ENCODE results near the gene HOXA13.

HOXA13 gene

DNA sequence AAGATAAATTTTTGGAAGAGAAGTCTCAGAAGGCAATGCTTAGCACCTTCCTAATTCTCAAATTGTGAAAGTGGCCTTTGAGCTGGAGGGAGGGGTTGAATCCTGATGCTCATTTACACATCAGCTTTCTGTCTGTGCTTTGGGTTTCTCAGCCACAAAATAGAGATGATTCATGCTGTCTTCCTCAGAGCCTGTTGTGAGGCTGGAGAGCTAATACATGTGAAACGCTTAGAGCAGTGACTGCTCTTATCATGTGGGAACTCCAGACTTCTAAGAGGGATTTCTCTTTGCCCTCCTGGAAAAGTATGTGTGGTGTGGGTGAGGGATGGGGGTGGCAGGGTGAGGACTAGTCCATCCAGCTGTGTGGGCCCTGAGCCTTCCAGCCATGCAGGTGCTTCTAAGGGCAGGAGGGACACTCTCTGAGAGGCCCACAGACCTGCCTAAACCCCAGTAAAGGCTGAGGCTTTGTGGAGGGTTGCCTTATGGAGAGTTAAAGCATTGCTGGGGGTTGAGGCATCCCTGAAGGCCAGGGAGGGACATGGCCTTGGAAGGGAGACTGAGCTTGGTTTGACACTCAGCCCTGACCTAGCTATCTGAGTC is 37.9 kb upstream of the HOXA13 start:
- DNase-seq (ENCODE audit: low read depth in 3 of 3, low spot score in 1 of 3) = no peak

GRCh38 chr7:27235387-27236311 is 35.8 kb upstream of the HOXA13 start:
- DNase-seq (ENCODE audit: low read depth in 3 of 3, low spot score in 1 of 3) = no peak

GRCh38 chr7:27229448-27229847 is 29.6 kb upstream of the HOXA13 start:
- no peak for DNase-seq (ENCODE audit: low read depth in 3 of 3, low spot score in 1 of 3)

DNA sequence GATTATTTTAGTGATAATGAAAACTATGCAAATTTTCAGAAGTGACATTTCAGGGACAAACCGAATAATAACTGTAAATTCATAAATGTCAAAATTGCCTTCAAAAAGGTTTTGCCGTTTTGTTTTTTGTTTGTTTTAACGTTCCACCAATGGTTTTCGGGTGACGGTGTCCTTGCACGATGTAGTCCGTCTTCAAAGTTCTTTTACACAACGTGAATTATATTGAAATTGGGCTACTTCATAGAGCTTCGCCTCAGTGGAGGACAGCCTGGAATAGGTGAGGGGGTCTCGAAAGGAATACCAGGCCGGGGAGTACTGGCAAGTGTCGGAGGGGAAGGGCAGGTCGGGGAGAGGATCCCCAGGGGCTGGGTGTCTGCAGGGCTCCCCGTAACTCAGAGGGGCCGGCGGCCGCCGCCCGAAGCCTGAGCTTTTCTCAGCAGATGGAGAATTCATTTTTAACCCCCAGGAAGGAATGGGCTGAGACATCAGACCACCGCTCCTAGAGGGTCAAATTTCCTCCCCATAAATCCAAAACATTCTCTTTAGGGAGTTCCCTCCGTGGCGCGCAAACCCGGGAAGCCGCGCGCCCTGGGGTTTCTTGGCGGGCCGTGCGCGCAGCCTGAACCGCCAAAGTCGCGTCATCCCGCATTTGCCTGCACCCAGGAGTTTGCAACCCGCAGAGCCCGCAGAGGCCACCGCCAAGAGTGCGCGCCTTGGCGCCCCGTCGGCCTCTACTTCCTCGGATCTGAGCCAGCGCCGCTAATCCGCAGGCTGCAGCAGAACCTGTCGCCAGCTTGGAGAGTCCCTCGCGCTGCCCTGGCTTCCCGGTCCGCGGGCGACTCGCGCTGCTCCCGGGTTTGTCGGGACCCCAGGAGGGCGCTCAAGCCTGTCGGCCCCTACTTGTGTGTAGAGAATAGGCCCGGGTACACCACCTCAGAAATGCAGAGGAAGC is 25.4 kb upstream of the HOXA13 start:
- DNase-seq (ENCODE audit: low read depth in 3 of 3, low spot score in 1 of 3) = no peak

DNA sequence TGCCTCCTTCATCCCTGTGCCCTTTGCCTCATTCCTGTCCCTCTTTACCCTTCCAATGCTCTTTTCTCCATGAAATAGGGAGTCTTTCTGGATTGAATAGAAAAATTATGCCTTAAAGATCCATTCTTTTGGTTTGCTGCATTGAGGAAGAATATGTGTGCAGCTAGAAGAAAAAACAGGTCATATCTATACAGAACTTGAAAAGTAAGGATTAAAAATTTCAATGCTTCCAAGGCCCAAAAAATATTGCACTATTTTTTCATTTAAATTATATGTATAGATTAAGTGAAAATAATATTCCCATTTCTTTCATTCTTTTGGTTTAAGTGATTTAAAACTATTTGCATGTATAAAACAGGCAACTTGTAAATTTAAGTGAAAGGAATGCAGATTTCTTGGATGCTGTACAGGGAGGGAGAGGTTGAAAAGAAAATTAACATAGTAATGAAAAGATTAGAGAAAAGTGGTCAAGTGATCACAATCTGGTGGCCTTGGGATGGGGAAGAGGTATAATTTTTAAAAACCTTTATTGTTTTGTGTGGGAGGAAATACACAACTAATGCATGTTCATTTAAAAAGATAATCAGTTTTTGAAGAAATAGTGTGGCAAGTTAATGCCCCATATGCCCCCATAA is 24.2 kb upstream of the HOXA13 start:
- no peak for DNase-seq (ENCODE audit: low read depth in 3 of 3, low spot score in 1 of 3)

GRCh38 chr7:27221201-27221797 is 21.4 kb upstream of the HOXA13 start:
- DNase-seq (ENCODE audit: low read depth in 3 of 3, low spot score in 1 of 3) = no peak

DNA sequence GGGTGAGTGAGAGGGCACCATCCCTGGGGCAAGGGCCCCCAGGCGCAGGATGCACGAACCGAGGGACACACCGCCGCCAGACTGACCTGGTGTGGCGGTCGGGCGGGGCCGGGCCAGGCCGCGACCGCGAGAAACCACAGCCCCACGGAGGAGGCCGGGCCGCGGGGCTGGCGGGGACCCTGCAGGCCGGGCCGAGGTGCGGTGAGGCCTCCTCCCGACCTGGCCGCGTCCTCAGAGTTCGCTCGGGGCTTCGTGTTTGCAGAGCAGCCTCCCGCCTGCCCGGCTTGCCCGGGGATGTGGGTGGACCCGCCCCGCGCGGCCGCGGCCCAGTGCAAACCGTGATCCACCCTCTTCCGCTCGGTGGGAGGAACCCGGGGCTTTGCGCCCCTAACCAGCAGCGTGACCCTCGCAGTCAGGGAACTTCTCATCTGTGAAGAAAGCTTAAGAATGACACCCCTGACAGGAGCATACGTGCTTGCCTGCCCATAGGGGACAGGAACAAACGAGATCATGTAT is 20.6 kb upstream of the HOXA13 start:
- no peak for DNase-seq (ENCODE audit: low read depth in 3 of 3, low spot score in 1 of 3)

- DNase-seq (ENCODE audit: low read depth in 3 of 3, low spot score in 1 of 3) = no peak
Observed at GRCh38 chr7:27219821-27220220, 19.9 kb upstream of the HOXA13 start.

- no peak for DNase-seq (ENCODE audit: low read depth in 3 of 3, low spot score in 1 of 3)
Observed at GRCh38 chr7:27217951-27218350, 18.1 kb upstream of the HOXA13 start.

- no peak for DNase-seq (ENCODE audit: low read depth in 3 of 3, low spot score in 1 of 3)
Observed at GRCh38 chr7:27215356-27215755, 15.5 kb upstream of the HOXA13 start.

DNA sequence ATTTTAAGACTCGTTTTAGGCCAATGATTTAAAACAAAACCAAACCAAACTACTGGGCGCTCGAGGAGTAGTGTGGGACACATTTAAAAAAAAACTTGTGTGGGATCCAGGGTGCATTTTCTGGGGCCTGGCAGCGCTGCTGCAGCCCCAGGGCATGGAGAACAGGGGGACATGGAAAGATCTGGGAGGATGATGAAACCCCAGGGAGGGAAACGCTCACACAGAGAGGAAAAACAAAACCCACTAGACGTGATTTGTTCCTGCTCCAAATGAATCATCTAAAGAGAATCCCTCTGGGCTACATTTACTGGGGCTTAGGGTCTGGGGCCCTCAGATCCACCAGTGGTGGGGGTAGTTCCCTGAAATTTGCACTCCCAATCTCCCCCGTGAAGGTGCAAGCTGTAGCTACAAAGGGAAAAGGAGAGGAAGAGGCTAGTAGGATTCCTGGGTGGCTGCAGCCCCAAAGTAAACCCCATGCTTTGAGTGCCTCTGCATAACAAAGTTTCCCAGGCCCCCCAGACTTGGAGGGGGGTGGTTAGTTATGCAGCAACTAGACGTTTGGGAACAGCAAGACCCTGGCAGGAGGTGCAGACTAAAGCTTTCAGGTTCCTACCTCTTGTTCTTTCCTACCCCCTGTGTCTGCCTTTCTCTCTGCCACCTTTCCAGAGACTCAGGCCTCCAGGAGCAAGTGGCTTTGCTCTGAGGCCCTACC is 14.5 kb upstream of the HOXA13 start:
- no peak for DNase-seq (ENCODE audit: low read depth in 3 of 3, low spot score in 1 of 3)

DNA sequence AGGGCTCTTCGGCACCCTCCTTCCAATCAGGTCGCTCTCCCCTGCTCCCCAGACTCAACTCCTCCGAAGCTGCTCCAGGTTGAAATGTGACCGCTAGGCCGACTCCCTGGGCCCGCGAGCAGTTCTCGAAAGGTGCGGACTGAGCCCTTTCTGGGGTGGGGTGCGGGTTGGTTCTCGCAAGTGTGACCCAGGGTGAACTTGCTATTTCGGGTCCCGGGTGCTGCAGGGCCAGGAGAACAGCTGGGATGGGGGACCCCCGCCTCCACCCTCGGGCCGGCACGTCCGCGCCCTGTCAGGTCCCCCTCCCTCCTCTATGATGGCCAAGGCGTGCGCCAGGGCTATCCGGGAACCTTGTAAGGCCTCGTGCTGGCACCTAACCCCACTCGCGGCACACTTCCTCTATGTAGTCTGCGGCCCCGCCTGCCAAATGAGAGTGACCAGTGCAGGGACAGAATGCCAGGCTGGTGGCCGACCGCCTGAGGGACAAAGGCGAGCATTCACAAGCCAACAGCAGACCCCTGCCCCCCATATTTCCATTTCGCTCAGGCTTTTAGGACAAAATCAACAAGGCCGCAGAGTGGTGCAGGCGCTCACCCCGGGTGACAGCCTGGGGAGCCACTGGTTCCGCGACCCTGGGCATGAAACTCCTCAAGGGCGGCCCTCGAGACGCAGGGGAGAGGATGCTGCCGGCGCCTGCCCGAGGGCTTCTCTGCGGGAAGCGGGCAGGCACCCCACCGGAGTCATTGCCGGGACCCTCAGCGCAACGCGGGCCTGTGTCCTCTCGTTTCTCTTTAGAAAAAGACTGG is 13.7 kb upstream of the HOXA13 start:
- DNase-seq (ENCODE audit: low read depth in 3 of 3, low spot score in 1 of 3) = no peak

DNA sequence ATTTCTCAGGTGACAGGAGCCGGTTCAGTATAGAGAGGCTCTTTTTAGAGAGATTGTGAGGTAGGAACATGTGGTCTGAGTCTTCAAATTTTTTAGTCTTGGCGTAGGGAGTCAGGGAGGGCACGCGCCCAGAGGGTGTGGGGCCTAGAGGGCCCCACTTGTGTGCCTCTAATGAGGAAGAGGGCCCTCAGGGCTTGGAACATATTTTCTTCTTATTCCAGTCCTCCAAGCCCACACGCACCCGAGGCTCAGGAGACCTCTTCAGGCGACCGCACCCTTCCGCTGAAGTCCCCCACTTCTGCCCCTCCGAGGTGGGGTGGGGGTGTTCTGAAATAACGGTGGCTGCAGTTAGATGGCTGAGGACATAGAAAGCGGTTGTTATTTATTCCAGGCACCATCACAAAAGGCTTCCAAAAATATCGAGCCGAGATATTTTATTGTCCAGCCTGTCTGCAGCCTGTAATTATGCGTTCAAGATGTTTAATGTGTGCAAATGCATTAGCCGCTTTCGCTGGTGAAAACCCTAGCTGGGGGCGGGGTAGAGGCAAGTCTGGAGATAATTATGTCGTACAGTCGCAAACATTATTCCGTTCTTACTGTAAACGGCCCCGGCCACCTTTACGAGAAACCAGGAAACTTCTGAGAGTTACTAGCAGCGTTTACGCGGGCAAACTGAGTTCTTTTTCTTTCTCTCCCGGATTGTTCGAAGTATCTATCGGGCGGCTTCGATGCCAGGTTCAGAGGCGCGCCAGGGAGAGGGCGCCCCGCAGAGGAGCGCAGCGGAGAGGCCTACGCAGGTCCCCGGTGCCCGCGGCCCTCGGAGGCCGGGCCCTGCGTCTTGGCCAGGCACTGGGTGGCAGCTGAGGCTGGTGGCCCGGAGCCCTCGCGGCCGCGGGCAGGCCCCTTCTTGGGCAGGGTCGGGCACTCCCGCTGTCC is 12.9 kb upstream of the HOXA13 start:
- no peak for DNase-seq (ENCODE audit: low read depth in 3 of 3, low spot score in 1 of 3)

GRCh38 chr7:27211764-27212204 is 11.9 kb upstream of the HOXA13 start:
- no peak for DNase-seq (ENCODE audit: low read depth in 3 of 3, low spot score in 1 of 3)

DNA sequence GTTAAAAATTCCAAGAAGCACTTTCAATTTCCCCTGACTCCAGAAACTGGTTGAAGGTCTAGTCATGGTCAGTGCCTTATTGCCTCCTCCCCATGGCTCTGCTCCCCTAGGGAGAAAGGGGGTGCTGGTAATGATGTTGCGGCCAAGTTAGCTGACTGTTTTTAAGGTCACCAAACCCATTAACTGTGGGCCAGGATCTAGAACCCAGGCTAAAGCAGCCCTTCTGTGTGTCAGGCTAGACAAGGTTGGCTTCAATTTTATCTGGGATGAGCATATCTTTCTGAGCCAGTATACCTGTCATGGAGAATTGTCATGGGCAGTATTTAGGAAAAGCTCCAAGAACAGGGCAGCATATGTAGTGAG is 11.2 kb upstream of the HOXA13 start:
- DNase-seq (ENCODE audit: low read depth in 3 of 3, low spot score in 1 of 3) = no peak

DNA sequence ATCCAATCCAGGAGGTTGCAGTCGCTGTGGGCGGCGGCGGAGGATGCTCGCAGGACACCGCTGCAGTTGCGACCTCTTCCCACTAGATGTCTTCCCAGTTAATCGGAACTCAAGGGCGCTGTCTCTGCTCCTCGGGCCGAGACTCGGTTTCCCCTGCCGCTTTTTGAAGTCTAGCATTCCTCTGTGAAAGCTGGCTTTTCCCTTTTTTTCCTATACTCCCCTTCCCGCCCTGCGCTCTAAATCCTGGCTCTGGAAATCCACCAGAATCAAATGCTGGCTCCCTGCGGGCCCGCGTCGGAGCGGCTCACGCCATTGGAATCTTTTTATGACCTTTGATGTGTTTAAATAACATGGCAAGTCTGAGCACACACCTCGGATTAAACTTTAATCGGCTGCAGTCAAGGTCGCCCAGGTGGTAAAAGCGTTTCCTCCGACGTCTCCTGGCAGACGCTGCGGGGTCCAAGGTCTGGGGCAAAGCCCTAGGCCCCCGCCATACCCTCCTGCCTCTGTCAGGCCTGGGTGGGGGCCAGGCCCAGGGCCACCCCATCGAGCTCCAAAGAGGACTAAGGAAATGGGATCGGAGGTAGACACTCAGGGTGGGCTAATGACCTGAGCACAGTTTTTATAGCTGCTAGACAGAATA is 10.7 kb upstream of the HOXA13 start:
- no peak for DNase-seq (ENCODE audit: low read depth in 3 of 3, low spot score in 1 of 3)

DNA sequence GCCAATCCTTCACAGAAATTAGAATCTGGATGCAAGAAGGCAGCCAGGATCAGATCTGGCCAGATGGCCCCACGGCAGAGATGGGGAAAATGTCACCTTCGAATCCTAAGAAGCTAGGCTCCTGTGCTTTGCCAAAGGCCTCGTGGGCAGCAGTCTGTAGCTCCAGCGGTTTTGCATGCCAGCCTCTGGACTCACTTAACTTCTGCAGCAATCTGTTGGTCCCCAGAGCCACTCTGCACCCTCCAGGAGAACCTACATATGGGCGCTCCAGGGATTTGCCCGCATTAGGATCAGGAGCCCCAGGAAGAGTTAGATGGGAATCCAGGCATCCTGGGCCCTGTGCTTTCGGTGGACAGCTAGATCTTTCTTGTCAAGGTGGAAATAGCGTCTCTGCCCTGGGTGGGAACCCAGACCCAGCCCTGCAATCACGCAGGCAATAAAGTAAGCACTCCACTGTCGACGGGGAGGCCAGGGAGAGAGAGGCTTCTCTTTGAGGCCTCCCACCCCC is 10.1 kb upstream of the HOXA13 start:
- no peak for DNase-seq (ENCODE audit: low read depth in 3 of 3, low spot score in 1 of 3)
